Keratinocyte (primary cell): ENCODE data around the gene RXRA. TPM values are rescaled to one million over a fixed set of nuclear protein-coding genes. Genes with fewer than 3 reads are reported as not detected.

Experiments
- DNase-seq: peaks from one replicate; pipeline ENCODE4 v3.0.0-alpha.2; 2011; ENCODE audit warnings: low read depth, missing footprints, low spot score
- FAIRE-seq: peaks from 2 replicates; lab custom pipeline; 2011; peaks lifted over from hg19 to GRCh38; lab: Jason Lieb, UNC
- H2AFZ ChIP-seq: 2 replicates; pipeline ENCODE4 v1.6.0; 2012; ENCODE audit warnings: low read length, control low read depth, inconsistent platforms; ENCODE audit not compliant: control insufficient read depth
- H3K27ac ChIP-seq: 2 replicates; pipeline ENCODE4 v1.5.1; 2011; ENCODE audit warnings: low read length; ENCODE audit not compliant: control insufficient read depth, insufficient read depth
- H3K27me3 ChIP-seq: 3 replicates; pipeline ENCODE4 v1.6.0; 2011; ENCODE audit warnings: low read length; ENCODE audit not compliant: control insufficient read depth, insufficient read depth; ENCODE audit errors: extremely low read depth
- H3K36me3 ChIP-seq, 2 experiments: 2 replicates in 1 of 2; 3 replicates in 1 of 2; pipeline ENCODE4 v1.5.1; 2011; ENCODE audit warnings: low read length in 2 of 2, mild to moderate bottlenecking in 1 of 2; ENCODE audit not compliant: control insufficient read depth in 2 of 2, insufficient read depth in 2 of 2; ENCODE audit errors: extremely low read depth in 1 of 2
- H3K4me1 ChIP-seq: 3 replicates; pipeline ENCODE4 v1.5.1; 2011; ENCODE audit warnings: low read length; ENCODE audit not compliant: control insufficient read depth, insufficient read depth; ENCODE audit errors: extremely low read depth
- H3K4me2 ChIP-seq: 3 replicates; pipeline ENCODE4 v1.6.0; 2011; ENCODE audit warnings: low read depth, low read length; ENCODE audit not compliant: control insufficient read depth, insufficient read depth; ENCODE audit errors: extremely low read depth
- H3K4me3 ChIP-seq, 3 experiments: fragments of 200-600 bp in 1 of 3; sonication (generic) in 1 of 3; 2 replicates in 2 of 3; 3 replicates in 1 of 3; pipeline ENCODE4 v1.5.1; 2011 to 2016; ENCODE audit warnings: low read length in 3 of 3, mild to moderate bottlenecking in 3 of 3, control low read depth in 2 of 3, inconsistent platforms in 1 of 3, low read depth in 1 of 3, mixed read lengths in 1 of 3, mixed run types in 1 of 3, moderate library complexity in 1 of 3; ENCODE audit not compliant: control insufficient read depth in 2 of 3, insufficient read depth in 2 of 3; ENCODE audit errors: extremely low read depth in 1 of 3
- H3K79me2 ChIP-seq: 2 replicates; pipeline ENCODE4 v1.6.0; 2012; ENCODE audit warnings: low read length; ENCODE audit not compliant: control insufficient read depth, insufficient read depth
- H3K9ac ChIP-seq: 3 replicates; pipeline ENCODE4 v1.6.0; 2011; ENCODE audit warnings: low read length; ENCODE audit not compliant: control insufficient read depth, insufficient read depth; ENCODE audit errors: extremely low read depth
- H3K9me1 ChIP-seq: 3 replicates; pipeline ENCODE4 v1.6.0; 2011; ENCODE audit warnings: low read length; ENCODE audit not compliant: control insufficient read depth, insufficient read depth; ENCODE audit errors: extremely low read depth
- H3K9me3 ChIP-seq: 2 replicates; pipeline ENCODE4 v1.5.1; 2012; ENCODE audit warnings: low read depth, low read length; ENCODE audit not compliant: control insufficient read depth
- H4K20me1 ChIP-seq: 3 replicates; pipeline ENCODE4 v1.6.0; 2011; ENCODE audit warnings: low read length; ENCODE audit not compliant: control insufficient read depth, insufficient read depth; ENCODE audit errors: extremely low read depth
- EZH2 ChIP-seq: IDR thresholded peaks from one replicate; pipeline ENCODE4 v1.6.1; 2012; ENCODE audit warnings: inconsistent platforms, mild to moderate bottlenecking, low read length, moderate library complexity
- dilution Hi-C: fragments of 300-500 bp; cut with MboI; formaldehyde crosslinking; loops from one replicate; pipeline ENCODE4 v1.7.0; 2020; ENCODE audit warnings: low sequenced_read_pairs; ENCODE audit not compliant: extremely low pct_ligation_motif_present
- polyA plus RNA-seq, 5 experiments: library from polyadenylated mRNA; depleted of rRNA in 3 of 5; stranded (reverse) in 3 of 5; stranded (forward) in 1 of 5; unstranded in 1 of 5; fragments of >200 nt; gene quantifications; 1 replicate in 1 of 5; 2 replicates in 3 of 5; 3 replicates in 1 of 5; pipeline versions ENCODE4 v1.2.1 to v1.2.3, GENCODE V29; 2011 to 2012; ENCODE audit warnings: missing spikeins in 2 of 5, low read depth in 1 of 5, low replicate concordance in 1 of 5
- TF ChIP-seq, protein P1 (sequence below), 3 experiments: IDR thresholded peaks in 1 of 3; conservative IDR thresholded peaks in 1 of 3; optimal IDR thresholded peaks in 1 of 3; 2 replicates in 2 of 3; 3 replicates in 1 of 3; pipeline versions ENCODE3 to v1.5.1; 2011; ENCODE audit warnings: low read length in 3 of 3, mild to moderate bottlenecking in 3 of 3, moderate library complexity in 2 of 3, control low read depth in 1 of 3, inconsistent platforms in 1 of 3; ENCODE audit not compliant: insufficient read depth in 2 of 3; ENCODE audit errors: extremely low read depth in 1 of 3

RXRA gene
- polyA plus RNA-seq, 1 donor (not counting 4 experiments of a cell fraction or from before 2014, with no cell fraction given), result 9.7 TPM

DNA sequence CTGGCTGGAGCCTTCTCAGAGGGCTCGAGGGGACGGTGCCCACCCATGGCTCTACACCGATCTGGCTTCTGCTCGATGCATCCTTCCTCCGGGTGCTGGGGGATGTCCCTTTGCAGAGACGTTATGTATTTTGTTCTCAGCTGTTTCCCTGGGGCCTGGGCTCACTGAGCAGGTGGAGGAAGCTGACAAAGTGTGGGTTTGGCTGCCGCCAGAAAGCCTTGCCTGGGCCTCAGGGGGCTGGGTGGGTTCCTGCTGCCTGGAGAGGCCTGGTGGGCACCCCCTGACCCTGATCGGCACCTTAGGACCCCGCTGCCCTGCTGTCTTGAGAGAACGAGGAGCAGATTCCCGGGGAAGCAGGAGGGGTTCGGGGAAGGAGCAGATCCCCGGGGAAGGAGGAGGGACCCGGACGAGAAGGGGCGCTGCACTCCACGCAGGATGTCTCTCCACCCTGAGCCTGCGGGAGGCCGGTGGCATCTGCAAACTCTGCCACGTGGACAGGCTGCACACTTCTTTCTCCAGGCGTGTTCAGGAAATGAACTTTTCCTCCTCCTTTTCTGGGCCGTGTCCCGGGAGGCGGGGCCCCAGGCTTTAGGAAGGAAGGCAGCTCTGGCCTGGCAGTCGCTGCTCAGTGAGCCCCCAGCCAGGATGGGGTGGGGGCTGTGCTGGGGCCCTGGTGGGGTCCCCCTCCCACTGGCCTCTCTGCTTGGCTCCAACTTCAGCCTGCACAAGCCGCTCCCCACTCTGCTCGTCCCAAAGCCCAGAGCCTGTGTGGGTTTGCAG, 148.9 kb downstream of the RXRA start:
- Histone ChIP-seq H3K79me2 (no peaks in the 10 kb centered on the region), H3K27ac (no peak overlapping the region), H3K9ac (no peak overlapping the region), H3K4me3 (no peak overlapping the region), H3K4me2 (no peak overlapping the region), H4K20me1 (no peaks in the 10 kb centered on the region), H3K4me1 (no peaks in the 10 kb centered on the region), H3K36me3 (no peaks in the 10 kb centered on the region), H3K27me3 (no peaks in the 10 kb centered on the region), H2AFZ (peak overlapping the region; percentile 79), H3K9me1 (no peaks in the 10 kb centered on the region), H3K9me3 (no peaks in the 10 kb centered on the region)
- FAIRE-seq (no peak), DNase-seq (no peak)
- dilution Hi-C loops, result no loop called here
- no peak for TF ChIP-seq EZH2
- TF ChIP-seq, protein P1, sequence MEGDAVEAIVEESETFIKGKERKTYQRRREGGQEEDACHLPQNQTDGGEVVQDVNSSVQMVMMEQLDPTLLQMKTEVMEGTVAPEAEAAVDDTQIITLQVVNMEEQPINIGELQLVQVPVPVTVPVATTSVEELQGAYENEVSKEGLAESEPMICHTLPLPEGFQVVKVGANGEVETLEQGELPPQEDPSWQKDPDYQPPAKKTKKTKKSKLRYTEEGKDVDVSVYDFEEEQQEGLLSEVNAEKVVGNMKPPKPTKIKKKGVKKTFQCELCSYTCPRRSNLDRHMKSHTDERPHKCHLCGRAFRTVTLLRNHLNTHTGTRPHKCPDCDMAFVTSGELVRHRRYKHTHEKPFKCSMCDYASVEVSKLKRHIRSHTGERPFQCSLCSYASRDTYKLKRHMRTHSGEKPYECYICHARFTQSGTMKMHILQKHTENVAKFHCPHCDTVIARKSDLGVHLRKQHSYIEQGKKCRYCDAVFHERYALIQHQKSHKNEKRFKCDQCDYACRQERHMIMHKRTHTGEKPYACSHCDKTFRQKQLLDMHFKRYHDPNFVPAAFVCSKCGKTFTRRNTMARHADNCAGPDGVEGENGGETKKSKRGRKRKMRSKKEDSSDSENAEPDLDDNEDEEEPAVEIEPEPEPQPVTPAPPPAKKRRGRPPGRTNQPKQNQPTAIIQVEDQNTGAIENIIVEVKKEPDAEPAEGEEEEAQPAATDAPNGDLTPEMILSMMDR (optimal IDR thresholded peaks at IDR 0.05 in 1 of 3, IDR thresholded peaks at IDR 0.05 in 1 of 3, conservative IDR thresholded peaks at IDR 0.05 in 1 of 3; ENCODE audit: extremely low read depth in 1 of 3, insufficient read depth in 2 of 3, low read length in 3 of 3), result no peak

DNA sequence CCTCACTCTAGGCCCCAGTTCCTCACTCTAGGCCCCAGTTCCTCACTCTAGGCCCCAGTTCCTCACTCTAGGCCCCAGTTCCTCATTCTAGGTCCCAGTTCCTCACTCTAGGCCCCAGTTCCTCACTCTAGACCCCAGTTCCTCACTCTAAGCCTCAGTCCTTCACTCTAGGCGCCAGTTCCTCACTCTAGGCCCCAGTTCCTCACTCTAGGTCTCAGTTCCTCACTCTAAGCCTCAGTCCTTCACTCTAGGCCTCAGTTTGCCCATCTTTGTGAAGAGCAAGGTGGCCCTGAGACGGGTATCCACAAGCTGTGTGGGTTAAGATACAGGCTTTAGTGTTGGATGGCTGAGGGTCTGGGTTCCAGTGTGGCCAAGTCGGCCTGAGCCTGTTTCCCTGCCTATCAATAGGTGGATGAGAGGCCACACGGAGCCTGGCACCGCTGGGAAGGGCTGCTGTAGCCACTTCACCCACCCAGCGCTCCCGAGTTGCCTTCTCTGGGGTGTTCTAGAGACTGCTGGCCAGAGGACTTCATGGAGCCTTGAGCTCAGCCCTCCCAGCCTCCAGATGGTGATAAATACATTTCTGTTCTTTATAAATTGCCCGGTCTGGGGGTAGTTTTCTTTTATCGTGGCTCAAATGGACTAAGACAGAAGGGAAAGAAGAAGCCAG, 150.2 kb downstream of the RXRA start:
- TF ChIP-seq, protein P1 (optimal IDR thresholded peaks at IDR 0.05 in 1 of 3, IDR thresholded peaks at IDR 0.05 in 1 of 3, conservative IDR thresholded peaks at IDR 0.05 in 1 of 3; ENCODE audit: extremely low read depth in 1 of 3, insufficient read depth in 2 of 3, low read length in 3 of 3), result no peak
- TF ChIP-seq EZH2, result no peak
- dilution Hi-C loops, result no loop called here
- Histone ChIP-seq H3K9me1 (no peaks in the 10 kb centered on the region), H3K79me2 (no peaks in the 10 kb centered on the region), H4K20me1 (no peaks in the 10 kb centered on the region), H2AFZ (no peak overlapping the region), H3K4me1 (no peaks in the 10 kb centered on the region), H3K9me3 (no peaks in the 10 kb centered on the region), H3K36me3 (no peaks in the 10 kb centered on the region), H3K4me3 (no peak overlapping the region), H3K27ac (no peak overlapping the region), H3K9ac (no peak overlapping the region), H3K4me2 (no peak overlapping the region), H3K27me3 (no peaks in the 10 kb centered on the region)
- FAIRE-seq (no peak), DNase-seq (no peak)
